Measurements from ENCODE around the gene SLC9A7.

Gene SLC9A7

GRCh38 chrX:46574774-46575381 is 184.0 kb downstream of the SLC9A7 start:
- no peak for TF ChIP-seq CTCF (IDR thresholded peaks at IDR 0.05; ENCODE audit: insufficient read depth, low read depth, low read length, missing control alignments)
- peak; percentile 74 for DNase-seq (ENCODE audit: low read depth)
- peak overlapping the region; percentile 56 for H3K4me3 ChIP-seq (ENCODE audit: low read depth, low read length)

DNA sequence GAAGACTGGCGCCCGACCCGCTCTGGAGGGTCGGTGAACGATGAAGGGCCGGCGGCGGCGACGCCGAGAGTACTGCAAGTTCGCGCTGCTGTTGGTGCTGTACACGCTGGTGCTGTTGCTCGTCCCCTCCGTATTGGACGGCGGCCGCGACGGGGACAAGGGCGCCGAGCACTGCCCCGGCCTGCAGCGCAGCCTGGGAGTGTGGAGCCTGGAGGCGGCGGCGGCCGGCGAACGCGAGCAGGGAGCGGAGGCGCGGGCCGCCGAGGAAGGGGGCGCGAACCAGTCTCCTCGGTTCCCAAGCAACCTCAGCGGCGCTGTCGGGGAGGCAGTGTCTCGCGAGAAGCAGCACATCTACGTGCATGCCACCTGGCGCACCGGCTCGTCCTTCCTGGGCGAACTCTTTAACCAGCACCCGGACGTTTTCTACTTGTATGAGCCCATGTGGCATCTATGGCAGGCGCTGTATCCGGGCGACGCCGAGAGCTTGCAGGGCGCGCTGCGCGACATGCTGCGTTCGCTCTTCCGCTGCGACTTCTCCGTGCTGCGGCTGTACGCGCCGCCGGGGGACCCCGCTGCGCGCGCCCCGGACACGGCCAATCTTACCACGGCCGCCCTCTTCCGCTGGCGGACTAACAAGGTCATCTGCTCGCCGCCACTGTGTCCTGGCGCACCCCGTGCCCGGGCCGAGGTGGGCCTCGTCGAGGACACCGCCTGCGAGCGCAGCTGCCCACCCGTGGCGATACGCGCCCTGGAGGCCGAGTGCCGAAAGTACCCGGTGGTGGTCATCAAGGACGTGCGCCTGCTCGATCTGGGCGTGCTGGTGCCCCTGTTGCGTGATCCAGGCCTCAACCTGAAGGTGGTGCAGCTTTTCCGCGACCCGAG is 184.8 kb downstream of the SLC9A7 start:
- DNase-seq (ENCODE audit: low read depth): peak; percentile 86
- TF ChIP-seq CTCF (IDR thresholded peaks at IDR 0.05; ENCODE audit: insufficient read depth, low read depth, low read length, missing control alignments): no peak
- H3K4me3 ChIP-seq (ENCODE audit: low read depth, low read length): peak overlapping the region; percentile 56

DNA sequence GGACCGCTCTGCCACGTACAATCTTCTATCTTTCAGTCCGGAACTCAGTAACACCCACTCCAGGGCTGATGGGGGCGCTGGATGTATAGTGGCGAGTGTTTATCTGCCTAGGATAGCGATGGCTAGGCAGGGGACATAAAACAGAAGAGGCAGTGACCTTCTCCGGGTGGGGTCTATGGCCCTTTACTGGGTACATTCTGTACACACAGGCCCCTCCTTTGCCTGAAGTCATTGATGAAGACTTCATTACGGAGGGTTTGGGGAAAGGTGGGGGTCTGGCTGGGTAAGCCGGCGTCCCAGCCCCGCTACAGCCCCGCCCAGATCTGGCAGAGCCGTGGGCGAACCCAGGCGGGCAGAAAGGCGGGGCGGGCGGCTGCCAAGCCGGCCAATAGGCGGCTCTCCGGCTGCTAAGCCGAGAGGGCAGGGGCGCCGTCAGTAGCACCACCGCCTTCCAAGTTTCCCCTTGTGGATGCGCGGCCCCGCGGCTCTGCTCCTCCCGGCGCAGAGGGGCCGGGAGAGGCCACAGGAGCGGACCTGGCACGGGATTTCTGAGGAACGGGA is 185.5 kb downstream of the SLC9A7 start, which contains the start of gene CHST7:
TSS of gene CHST7 (plus strand) at position 435 of the 561 bp plus-strand sequence. CDS start 167 bp downstream, outside the sequence.
- peak; percentile 12 for TF ChIP-seq CTCF (IDR thresholded peaks at IDR 0.05; ENCODE audit: insufficient read depth, low read depth, low read length, missing control alignments)
- H3K4me3 ChIP-seq (ENCODE audit: low read depth, low read length): peak within 1 kb of the TSS; percentile 56
- peak; percentile 74 for DNase-seq (ENCODE audit: low read depth)

DNA sequence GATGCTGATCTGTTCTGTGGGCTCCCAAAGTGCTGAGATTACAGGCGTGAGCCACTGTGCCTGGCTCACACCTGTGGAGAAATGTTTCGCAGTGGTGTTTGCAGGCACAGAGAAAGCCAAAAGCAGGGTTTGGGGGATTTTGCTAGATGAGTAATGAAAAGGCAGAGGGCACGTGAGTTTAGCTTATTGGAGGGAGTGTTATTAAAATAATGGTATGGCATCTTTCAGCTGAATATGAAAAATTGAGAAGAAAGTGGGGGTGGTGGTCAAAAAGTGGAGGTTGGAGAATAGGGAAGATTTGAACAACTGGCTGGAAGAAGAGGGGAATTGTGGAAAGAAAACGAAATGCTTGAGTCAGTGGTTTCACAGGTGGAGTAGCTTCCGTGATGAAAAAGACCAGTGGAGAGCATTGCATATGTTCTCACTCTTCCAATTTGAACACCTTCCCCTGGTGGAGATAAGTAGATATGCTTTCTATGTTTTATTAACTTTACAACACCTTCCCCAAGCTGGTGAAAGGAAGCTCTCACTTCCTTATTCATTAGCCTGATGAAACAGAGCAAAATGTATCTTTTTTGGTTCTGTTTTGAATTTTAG is 186.5 kb downstream of the SLC9A7 start:
- H3K4me3 ChIP-seq (ENCODE audit: low read depth, low read length): no peak overlapping the region; the same call in 1 of the 2 replicates
- DNase-seq (ENCODE audit: low read depth): peak; percentile 69
- peak; percentile 29 for TF ChIP-seq CTCF (IDR thresholded peaks at IDR 0.05; ENCODE audit: insufficient read depth, low read depth, low read length, missing control alignments)

GRCh38 chrX:46571423-46572339 is 187.2 kb downstream of the SLC9A7 start:
- no peak overlapping the region; the same call in 1 of the 2 replicates for H3K4me3 ChIP-seq (ENCODE audit: low read depth, low read length)
- no peak for TF ChIP-seq CTCF (IDR thresholded peaks at IDR 0.05; ENCODE audit: insufficient read depth, low read depth, low read length, missing control alignments)

DNA sequence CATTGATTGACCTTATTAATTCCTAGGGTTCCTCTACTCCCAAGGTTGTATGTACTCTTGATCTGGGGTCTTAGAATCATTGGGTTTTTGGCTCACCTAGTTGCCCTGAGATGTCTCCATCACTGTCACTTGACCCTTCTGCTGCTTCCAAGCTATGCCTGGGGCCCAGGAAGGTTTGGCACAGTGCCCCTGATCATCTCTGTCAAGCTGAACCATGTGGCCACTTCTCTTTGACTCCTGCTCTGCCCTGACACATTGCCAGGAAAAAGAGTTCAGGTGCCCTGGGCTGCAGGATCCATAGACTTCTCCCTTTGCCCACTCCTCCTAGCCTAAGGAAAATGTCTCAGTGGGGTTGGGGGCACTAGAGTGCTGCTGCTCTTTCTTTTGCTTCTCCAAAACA is 189.3 kb downstream of the SLC9A7 start:
- no peak overlapping the region for H3K4me3 ChIP-seq (ENCODE audit: low read depth, low read length)
- DNase-seq (ENCODE audit: low read depth): no peak
- TF ChIP-seq CTCF (IDR thresholded peaks at IDR 0.05; ENCODE audit: insufficient read depth, low read depth, low read length, missing control alignments): no peak

More at GRCh38 chrX:46571423-46572339, 187.2 kb downstream of the SLC9A7 start:
- peak; percentile 58 for DNase-seq (ENCODE audit: low read depth)
